K562 (cell line): Measurements from ENCODE around the gene HAS3. TPM values are rescaled to one million over a fixed set of nuclear protein-coding genes. Genes with fewer than 3 reads are reported as not detected.

Source experiments
- ESRRB ChIP-seq: fragments of 250-450 bp; sonication (Bioruptor Pico); IDR thresholded peaks from 2 replicates; pipeline ENCODE4 v1.5.0; 2020; ENCODE audit warnings: mild to moderate bottlenecking, moderate library complexity, borderline replicate concordance
- ETV5 ChIP-seq: sonication (generic); formaldehyde crosslinking; IDR thresholded peaks from 2 replicates; pipeline ENCODE4 v1.4.0; 2020; ENCODE audit warnings: low read depth, mild to moderate bottlenecking, missing genetic modification reagents
- HDAC8 ChIP-seq: fragments of 450-650 bp; IDR thresholded peaks from 2 replicates; pipeline ENCODE4 v1.6.1; 2016; ENCODE audit warnings: mild to moderate bottlenecking, missing genetic modification characterization, moderate library complexity, missing compliant biosample characterization
- MTA3 ChIP-seq: fragments of 450-650 bp; formaldehyde crosslinking; IDR thresholded peaks from 2 replicates; pipeline ENCODE4 v1.6.1; 2017; ENCODE audit warnings: mild to moderate bottlenecking, borderline replicate concordance
- PHF8 ChIP-seq: fragments of 200-600 bp; sonication (generic); IDR thresholded peaks from 2 replicates; pipeline ENCODE4 v1.6.1; 2012; ENCODE audit warnings: mixed run types, mild to moderate bottlenecking, inconsistent platforms, low read length, moderate library complexity, borderline replicate concordance
- RAD21 ChIP-seq, 2 experiments: fragments of 250-450 bp in 1 of 2; fragments of 450-650 bp in 1 of 2; sonication (Bioruptor Pico) in 1 of 2; formaldehyde crosslinking in 1 of 2; IDR thresholded peaks in 1 of 2; conservative IDR thresholded peaks in 1 of 2; 2 replicates each; pipeline versions ENCODE4 v1.4.0 to v1.8.0; 2020 to 2022; ENCODE audit warnings: mild to moderate bottlenecking in 2 of 2, moderate library complexity in 1 of 2
- SRSF3 ChIP-seq: fragments of 200-400 bp; formaldehyde crosslinking; IDR thresholded peaks from 2 replicates; pipeline ENCODE4 v1.6.1; 2016; ENCODE audit warnings: mild to moderate bottlenecking, low read length, moderate library complexity; ENCODE audit not compliant: insufficient read depth
- SRSF9 ChIP-seq: fragments of 200-400 bp; formaldehyde crosslinking; IDR thresholded peaks from 2 replicates; pipeline ENCODE4 v1.6.1; 2017; ENCODE audit warnings: low read depth, low read length, borderline replicate concordance
- STAG1 ChIP-seq: sonication (generic); formaldehyde crosslinking; IDR thresholded peaks from 2 replicates; pipeline ENCODE4 v1.5.0; 2020; ENCODE audit warnings: missing genetic modification reagents, borderline replicate concordance
- ZNF133 ChIP-seq: fragments of 250-450 bp; sonication (Bioruptor Pico); IDR thresholded peaks from 2 replicates; pipeline ENCODE4 v1.4.0; 2020; ENCODE audit warnings: mild to moderate bottlenecking
- ZNF140 ChIP-seq: fragments of 250-450 bp; sonication (Bioruptor Pico); IDR thresholded peaks from 2 replicates; pipeline ENCODE4 v1.8.0; 2021; ENCODE audit warnings: moderate library complexity, mild to moderate bottlenecking, inconsistent platforms
- ZNF324 ChIP-seq: fragments of 250-450 bp; sonication (Bioruptor Pico); IDR thresholded peaks from 2 replicates; pipeline ENCODE4 v1.4.0; 2020; ENCODE audit warnings: mild to moderate bottlenecking
- ZNF507 ChIP-seq: conservative IDR thresholded peaks from 2 replicates; pipeline ENCODE4 v1.6.1; 2017; ENCODE audit warnings: missing genetic modification characterization, missing compliant biosample characterization
- polyA plus RNA-seq, 8 experiments: library from polyadenylated mRNA; depleted of rRNA in 4 of 8; stranded (reverse) in 5 of 8; unstranded in 3 of 8; fragments of >200 nt; fragmentation: Nextera tagmentation in 2 of 8; fragmentation: Illumina TruSeq in 1 of 8; extraction: Ambion mirVana in 2 of 8; extraction: Trizol in 1 of 8; gene quantifications; 2 replicates each; pipeline versions ENCODE4 v1.2.1 to v1.2.3, GENCODE V29; 2011 to 2014; ENCODE audit warnings: inconsistent platforms in 1 of 8, missing spikeins in 1 of 8
- total RNA-seq, 7 experiments: library from RNA; depleted of rRNA in 6 of 7; stranded (reverse); fragments of >200 nt in 6 of 7; fragmentation: Illumina TruSeq in 2 of 7; extraction: Trizol in 2 of 7; gene quantifications; 2 replicates each; pipeline versions ENCODE4 v1.2.1 to v1.2.3, GENCODE V29; 2011 to 2021; ENCODE audit warnings: low replicate concordance in 1 of 7
- TF ChIP-seq, protein P1 (sequence below): sonication (generic); formaldehyde crosslinking; IDR thresholded peaks from 2 replicates; pipeline ENCODE4 v1.8.0; 2022; ENCODE audit warnings: missing genetic modification reagents, mild to moderate bottlenecking, moderate library complexity, borderline replicate concordance
- TF ChIP-seq, protein P2 (sequence below): fragments of 250-450 bp; sonication (Bioruptor Pico); IDR thresholded peaks from 2 replicates; pipeline ENCODE4 v1.5.0; 2021
- TF ChIP-seq, protein P3 (sequence below), 2 experiments: IDR thresholded peaks in 1 of 2; conservative IDR thresholded peaks in 1 of 2; 2 replicates each; pipeline ENCODE4 v1.6.1; 2016; ENCODE audit warnings: low read depth in 2 of 2, mild to moderate bottlenecking in 1 of 2, missing compliant biosample characterization in 1 of 2, missing genetic modification characterization in 1 of 2, moderate library complexity in 1 of 2
- TF ChIP-seq, protein P4 (sequence below): fragments of 250-450 bp; sonication (Bioruptor Pico); IDR thresholded peaks from 2 replicates; pipeline ENCODE4 v1.4.0; 2020; ENCODE audit warnings: mild to moderate bottlenecking, moderate library complexity

HAS3 gene
- total and polyA plus RNA-seq, 9 of the 15 experiments (the other 6 are each of a cell fraction or from before 2014, with no cell fraction given) = 0.04 to 0.33 (median 0.13) TPM; not detected in 1

DNA sequence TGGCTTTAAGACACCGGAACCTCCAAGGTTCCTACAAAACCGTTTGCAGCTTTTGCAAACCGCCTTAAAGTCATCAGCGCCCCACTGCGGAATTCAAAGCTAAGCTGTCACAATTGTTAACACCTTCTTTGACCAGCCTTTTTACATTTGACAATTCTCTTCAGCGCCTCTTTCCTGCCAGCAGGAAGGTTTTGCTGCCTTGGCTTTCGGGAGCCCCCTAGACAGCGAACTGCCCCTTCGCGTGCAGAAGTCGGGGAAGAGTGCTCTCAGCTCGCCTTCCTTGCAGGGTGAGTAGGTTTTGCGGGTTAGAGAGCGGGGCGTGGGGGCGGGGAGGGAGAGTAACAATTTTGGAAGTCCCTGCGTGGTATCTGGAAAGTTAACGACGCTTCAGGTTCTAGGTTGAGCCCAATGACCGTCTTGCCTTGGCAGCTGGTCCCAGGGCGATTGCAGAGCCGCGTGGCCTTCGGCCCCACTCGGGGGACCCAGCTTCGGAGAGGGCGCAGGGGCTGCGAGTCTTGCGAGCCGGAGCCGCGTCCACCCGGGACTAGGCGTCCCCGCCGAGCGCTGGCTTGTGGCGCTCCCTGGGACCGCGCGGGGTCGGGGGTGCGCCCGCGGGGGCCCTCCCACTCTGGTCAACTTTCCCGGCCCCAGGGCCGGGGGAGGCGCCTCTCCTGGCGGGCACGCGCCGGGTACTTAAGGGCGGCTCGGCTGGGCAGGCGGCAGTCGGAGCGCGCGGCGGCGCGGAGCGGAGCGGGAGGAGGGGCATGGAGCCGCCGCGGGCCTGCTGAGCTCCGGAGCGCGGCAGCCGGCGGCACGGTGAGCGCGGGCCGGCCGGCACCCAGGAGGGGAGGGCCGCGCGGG is at the start of gene HAS3 (continued):
- no peak for TF ChIP-seq SRSF9
- TF ChIP-seq, protein P1, sequence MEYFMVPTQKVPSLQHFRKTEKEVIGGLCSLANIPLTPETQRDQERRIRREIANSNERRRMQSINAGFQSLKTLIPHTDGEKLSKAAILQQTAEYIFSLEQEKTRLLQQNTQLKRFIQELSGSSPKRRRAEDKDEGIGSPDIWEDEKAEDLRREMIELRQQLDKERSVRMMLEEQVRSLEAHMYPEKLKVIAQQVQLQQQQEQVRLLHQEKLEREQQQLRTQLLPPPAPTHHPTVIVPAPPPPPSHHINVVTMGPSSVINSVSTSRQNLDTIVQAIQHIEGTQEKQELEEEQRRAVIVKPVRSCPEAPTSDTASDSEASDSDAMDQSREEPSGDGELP (CRISPR knock-in tag) = peak; percentile 36; the same call in 1 of the 2 replicates
- no peak for TF ChIP-seq ZNF133
- TF ChIP-seq STAG1 (CRISPR knock-in tag) = 0 out of 2 replicates have a peak, but pooled peaks have one; percentile 25
- no peak for TF ChIP-seq SRSF3
- TF ChIP-seq, protein P2, sequence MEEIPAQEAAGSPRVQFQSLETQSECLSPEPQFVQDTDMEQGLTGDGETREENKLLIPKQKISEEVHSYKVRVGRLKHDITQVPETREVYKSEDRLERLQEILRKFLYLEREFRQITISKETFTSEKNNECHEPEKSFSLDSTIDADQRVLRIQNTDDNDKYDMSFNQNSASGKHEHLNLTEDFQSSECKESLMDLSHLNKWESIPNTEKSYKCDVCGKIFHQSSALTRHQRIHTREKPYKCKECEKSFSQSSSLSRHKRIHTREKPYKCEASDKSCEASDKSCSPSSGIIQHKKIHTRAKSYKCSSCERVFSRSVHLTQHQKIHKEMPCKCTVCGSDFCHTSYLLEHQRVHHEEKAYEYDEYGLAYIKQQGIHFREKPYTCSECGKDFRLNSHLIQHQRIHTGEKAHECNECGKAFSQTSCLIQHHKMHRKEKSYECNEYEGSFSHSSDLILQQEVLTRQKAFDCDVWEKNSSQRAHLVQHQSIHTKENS (CRISPR knock-in tag) = no peak
- peak; percentile 46; the same call in 1 of the 2 replicates for TF ChIP-seq ETV5 (CRISPR knock-in tag)
- no peak for TF ChIP-seq ZNF324 (CRISPR knock-in tag)
- TF ChIP-seq MTA3 = peak; percentile 28; the same call in 1 of the 2 replicates
- TF ChIP-seq RAD21 (CRISPR knock-in tag; conservative IDR thresholded peaks at IDR 0.05 in 1 of 2, IDR thresholded peaks at IDR 0.05 in 1 of 2) = peak; percentile 69 to 88
- TF ChIP-seq ESRRB (CRISPR knock-in tag) = no peak
- TF ChIP-seq HDAC8 = no peak
- TF ChIP-seq, protein P3, sequence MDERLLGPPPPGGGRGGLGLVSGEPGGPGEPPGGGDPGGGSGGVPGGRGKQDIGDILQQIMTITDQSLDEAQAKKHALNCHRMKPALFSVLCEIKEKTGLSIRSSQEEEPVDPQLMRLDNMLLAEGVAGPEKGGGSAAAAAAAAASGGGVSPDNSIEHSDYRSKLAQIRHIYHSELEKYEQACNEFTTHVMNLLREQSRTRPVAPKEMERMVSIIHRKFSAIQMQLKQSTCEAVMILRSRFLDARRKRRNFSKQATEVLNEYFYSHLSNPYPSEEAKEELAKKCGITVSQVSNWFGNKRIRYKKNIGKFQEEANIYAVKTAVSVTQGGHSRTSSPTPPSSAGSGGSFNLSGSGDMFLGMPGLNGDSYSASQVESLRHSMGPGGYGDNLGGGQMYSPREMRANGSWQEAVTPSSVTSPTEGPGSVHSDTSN (CRISPR knock-in tag; IDR thresholded peaks at IDR 0.05; ENCODE audit: low read depth) = no peak
- TF ChIP-seq, protein P3 (tag; conservative IDR thresholded peaks at IDR 0.05; ENCODE audit: low read depth) = peak; percentile 52
- TF ChIP-seq, protein P4, sequence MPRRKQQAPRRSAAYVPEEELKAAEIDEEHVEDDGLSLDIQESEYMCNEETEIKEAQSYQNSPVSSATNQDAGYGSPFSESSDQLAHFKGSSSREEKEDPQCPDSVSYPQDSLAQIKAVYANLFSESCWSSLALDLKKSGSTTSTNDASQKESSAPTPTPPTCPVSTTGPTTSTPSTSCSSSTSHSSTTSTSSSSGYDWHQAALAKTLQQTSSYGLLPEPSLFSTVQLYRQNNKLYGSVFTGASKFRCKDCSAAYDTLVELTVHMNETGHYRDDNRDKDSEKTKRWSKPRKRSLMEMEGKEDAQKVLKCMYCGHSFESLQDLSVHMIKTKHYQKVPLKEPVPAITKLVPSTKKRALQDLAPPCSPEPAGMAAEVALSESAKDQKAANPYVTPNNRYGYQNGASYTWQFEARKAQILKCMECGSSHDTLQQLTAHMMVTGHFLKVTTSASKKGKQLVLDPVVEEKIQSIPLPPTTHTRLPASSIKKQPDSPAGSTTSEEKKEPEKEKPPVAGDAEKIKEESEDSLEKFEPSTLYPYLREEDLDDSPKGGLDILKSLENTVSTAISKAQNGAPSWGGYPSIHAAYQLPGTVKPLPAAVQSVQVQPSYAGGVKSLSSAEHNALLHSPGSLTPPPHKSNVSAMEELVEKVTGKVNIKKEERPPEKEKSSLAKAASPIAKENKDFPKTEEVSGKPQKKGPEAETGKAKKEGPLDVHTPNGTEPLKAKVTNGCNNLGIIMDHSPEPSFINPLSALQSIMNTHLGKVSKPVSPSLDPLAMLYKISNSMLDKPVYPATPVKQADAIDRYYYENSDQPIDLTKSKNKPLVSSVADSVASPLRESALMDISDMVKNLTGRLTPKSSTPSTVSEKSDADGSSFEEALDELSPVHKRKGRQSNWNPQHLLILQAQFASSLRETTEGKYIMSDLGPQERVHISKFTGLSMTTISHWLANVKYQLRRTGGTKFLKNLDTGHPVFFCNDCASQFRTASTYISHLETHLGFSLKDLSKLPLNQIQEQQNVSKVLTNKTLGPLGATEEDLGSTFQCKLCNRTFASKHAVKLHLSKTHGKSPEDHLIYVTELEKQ = no peak
- no peak for TF ChIP-seq ZNF140 (CRISPR knock-in tag)
- no peak for TF ChIP-seq ZNF507 (tag)
- peak; percentile 15; the same call in 1 of the 2 replicates for TF ChIP-seq PHF8
